Fibroblast of lung (primary cell): ENCODE results near the gene FUCA2. TPM values are rescaled to one million over a fixed set of nuclear protein-coding genes. Genes with fewer than 3 reads are reported as not detected.

ENCODE experiments used
- DNase-seq, 2 donors: peaks; one replicate each; pipeline versions ENCODE4 v3.0.0 to v3.0.0-alpha.2; 2010; ENCODE audit warnings: low read depth in 2 of 2
- H2AFZ ChIP-seq: 2 replicates; pipeline ENCODE4 v1.5.1; 2012; ENCODE audit warnings: low read length, control low read depth, inconsistent platforms
- H3K27ac ChIP-seq: 2 replicates; pipeline ENCODE4 v1.5.1; 2011; ENCODE audit warnings: low read length, control low read depth; ENCODE audit not compliant: insufficient read depth
- H3K27me3 ChIP-seq: 2 replicates; pipeline ENCODE4 v1.5.1; 2011; ENCODE audit warnings: mild to moderate bottlenecking, low read length; ENCODE audit not compliant: control insufficient read depth, insufficient read depth
- H3K36me3 ChIP-seq: 2 replicates; pipeline ENCODE4 v1.5.1; 2011; ENCODE audit warnings: low read length; ENCODE audit not compliant: control insufficient read depth, insufficient read depth
- H3K4me1 ChIP-seq: 2 replicates; pipeline ENCODE4 v1.5.1; 2011; ENCODE audit warnings: low read length; ENCODE audit not compliant: control insufficient read depth, insufficient read depth; ENCODE audit errors: extremely low read depth
- H3K4me2 ChIP-seq: 2 replicates; pipeline ENCODE4 v1.5.1; 2011; ENCODE audit warnings: low read length, control low read depth; ENCODE audit not compliant: insufficient read depth; ENCODE audit errors: extremely low read depth
- H3K4me3 ChIP-seq, 4 experiments: fragments of 200-600 bp in 1 of 4; sonication (generic) in 1 of 4; replicated peaks in 1 of 4; 2 replicates each; pipeline ENCODE4 v1.5.1; 2011 to 2016; ENCODE audit warnings: low read length in 4 of 4, low read depth in 3 of 4, mild to moderate bottlenecking in 3 of 4, control low read depth in 2 of 4, inconsistent platforms in 1 of 4, mixed read lengths in 1 of 4; ENCODE audit not compliant: insufficient read depth in 1 of 4; ENCODE audit errors: control extremely low read depth in 1 of 4
- H3K79me2 ChIP-seq: 2 replicates; pipeline ENCODE4 v1.5.1; 2012; ENCODE audit warnings: mild to moderate bottlenecking, low read length, inconsistent platforms; ENCODE audit not compliant: control insufficient read depth, insufficient read depth
- H3K9ac ChIP-seq: 2 replicates; pipeline ENCODE4 v1.5.1; 2011; ENCODE audit warnings: mild to moderate bottlenecking, low read length, control low read depth; ENCODE audit not compliant: insufficient read depth
- H3K9me3 ChIP-seq: 2 replicates; pipeline ENCODE4 v1.5.1; 2012; ENCODE audit warnings: low read depth, low read length; ENCODE audit not compliant: control insufficient read depth, insufficient read depth
- H4K20me1 ChIP-seq: 2 replicates; pipeline ENCODE4 v1.5.1; 2011; ENCODE audit warnings: low read length; ENCODE audit not compliant: control insufficient read depth, insufficient read depth; ENCODE audit errors: extremely low read depth
- EZH2 ChIP-seq: IDR thresholded peaks from 2 replicates; pipeline ENCODE4 v1.5.1; 2012; ENCODE audit warnings: low read length, control low read depth, mild to moderate bottlenecking; ENCODE audit errors: missing control alignments
- polyA plus RNA-seq, 2 donors: library from polyadenylated mRNA; depleted of rRNA in 1 of 2; stranded (reverse) in 1 of 2; unstranded in 1 of 2; fragments of >200 nt; gene quantifications; 2 replicates each; pipeline ENCODE4 v1.2.1, GENCODE V29; 2011 to 2012; ENCODE audit warnings: missing spikeins in 1 of 2
- total RNA-seq: library from RNA; depleted of rRNA; stranded (reverse); fragments of >200 nt; gene quantifications from 2 replicates; pipeline ENCODE4 v1.2.1, GENCODE V29; 2014
- TF ChIP-seq, protein P1 (sequence below), 2 donors: IDR thresholded peaks in 1 of 2; conservative IDR thresholded peaks in 1 of 2; 1 replicate in 1 of 2; 2 replicates in 1 of 2; pipeline ENCODE4 v1.5.1; 2011 to 2012; ENCODE audit warnings: low read length in 2 of 2, control low read depth in 1 of 2, inconsistent platforms in 1 of 2, low read depth in 1 of 2, mild to moderate bottlenecking in 1 of 2

Gene FUCA2
- total and polyA plus RNA-seq, 2 donors (not counting 1 experiment from before 2014, with no cell fraction given), result 60.8 to 107 TPM

DNA sequence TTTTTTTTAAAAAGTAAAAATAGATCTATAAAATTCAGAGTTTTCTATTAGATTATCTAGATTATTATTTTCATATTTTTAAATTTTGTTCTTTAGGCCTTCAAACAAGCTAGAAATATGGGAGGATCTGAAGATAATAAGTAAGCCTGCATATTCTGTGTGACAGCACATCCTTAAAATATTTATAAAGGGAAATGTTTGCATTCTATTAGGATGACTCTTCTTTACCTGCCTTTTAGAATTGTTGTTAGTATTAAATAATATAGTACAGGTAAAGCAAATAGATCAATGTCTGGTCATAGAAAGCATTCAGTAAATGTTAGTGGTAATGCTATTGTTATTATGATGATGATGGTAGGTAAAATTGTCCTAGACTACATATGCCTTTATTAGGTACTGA lies 43.5 kb downstream of the FUCA2 start:
- H3K9me3 ChIP-seq, result no peaks in the 10 kb centered on the region
- H3K4me2 ChIP-seq, result no peak overlapping the region
- H3K79me2 ChIP-seq, result no peaks in the 10 kb centered on the region
- no peaks in the 10 kb centered on the region for H3K4me1 ChIP-seq
- TF ChIP-seq EZH2, result no peak
- TF ChIP-seq, protein P1, sequence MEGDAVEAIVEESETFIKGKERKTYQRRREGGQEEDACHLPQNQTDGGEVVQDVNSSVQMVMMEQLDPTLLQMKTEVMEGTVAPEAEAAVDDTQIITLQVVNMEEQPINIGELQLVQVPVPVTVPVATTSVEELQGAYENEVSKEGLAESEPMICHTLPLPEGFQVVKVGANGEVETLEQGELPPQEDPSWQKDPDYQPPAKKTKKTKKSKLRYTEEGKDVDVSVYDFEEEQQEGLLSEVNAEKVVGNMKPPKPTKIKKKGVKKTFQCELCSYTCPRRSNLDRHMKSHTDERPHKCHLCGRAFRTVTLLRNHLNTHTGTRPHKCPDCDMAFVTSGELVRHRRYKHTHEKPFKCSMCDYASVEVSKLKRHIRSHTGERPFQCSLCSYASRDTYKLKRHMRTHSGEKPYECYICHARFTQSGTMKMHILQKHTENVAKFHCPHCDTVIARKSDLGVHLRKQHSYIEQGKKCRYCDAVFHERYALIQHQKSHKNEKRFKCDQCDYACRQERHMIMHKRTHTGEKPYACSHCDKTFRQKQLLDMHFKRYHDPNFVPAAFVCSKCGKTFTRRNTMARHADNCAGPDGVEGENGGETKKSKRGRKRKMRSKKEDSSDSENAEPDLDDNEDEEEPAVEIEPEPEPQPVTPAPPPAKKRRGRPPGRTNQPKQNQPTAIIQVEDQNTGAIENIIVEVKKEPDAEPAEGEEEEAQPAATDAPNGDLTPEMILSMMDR (conservative IDR thresholded peaks at IDR 0.05 in 1 of 2, IDR thresholded peaks at IDR 0.05 in 1 of 2; ENCODE audit: low read depth in 1 of 2, low read length in 2 of 2), result no peak
- no peak overlapping the region for H3K9ac ChIP-seq
- H3K27ac ChIP-seq, result no peak overlapping the region
- H4K20me1 ChIP-seq, result no peaks in the 10 kb centered on the region
- DNase-seq, result no peak
- H2AFZ ChIP-seq, result no peak overlapping the region
- no peaks in the 10 kb centered on the region for H3K36me3 ChIP-seq
- H3K4me3 ChIP-seq, result no peak overlapping the region
- no peaks in the 10 kb centered on the region for H3K27me3 ChIP-seq

DNA sequence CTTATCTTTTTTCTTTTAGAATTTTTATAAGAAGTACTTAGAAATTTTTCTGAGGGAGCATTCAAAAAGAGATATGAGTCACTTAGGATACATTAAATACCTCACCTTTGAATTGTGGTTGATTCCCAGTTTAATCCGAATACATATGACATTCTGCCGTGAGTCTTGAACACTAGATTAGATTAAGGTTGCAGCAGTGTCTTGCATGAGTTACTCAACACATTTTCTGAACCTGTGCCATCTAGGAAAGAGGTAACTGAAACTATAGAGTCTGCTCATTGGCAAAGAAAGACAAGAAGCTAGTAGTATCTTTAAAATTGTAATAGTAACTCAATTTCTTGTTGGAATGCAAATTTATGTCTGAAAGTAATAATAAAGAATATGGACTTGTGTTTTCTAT lies 46.0 kb downstream of the FUCA2 start:
- Histone ChIP-seq H3K9ac (no peak overlapping the region), H3K4me3 (no peak overlapping the region), H3K4me1 (no peaks in the 10 kb centered on the region), H4K20me1 (no peaks in the 10 kb centered on the region), H3K9me3 (no peaks in the 10 kb centered on the region), H3K4me2 (no peak overlapping the region), H2AFZ (no peak overlapping the region), H3K27me3 (no peaks in the 10 kb centered on the region), H3K27ac (no peak overlapping the region), H3K36me3 (no peaks in the 10 kb centered on the region), H3K79me2 (no peaks in the 10 kb centered on the region)
- peak; percentile 9 to 12 for DNase-seq
- TF ChIP-seq, protein P1 (conservative IDR thresholded peaks at IDR 0.05 in 1 of 2, IDR thresholded peaks at IDR 0.05 in 1 of 2; ENCODE audit: low read depth in 1 of 2, low read length in 2 of 2), result no peak
- TF ChIP-seq EZH2, result no peak

DNA sequence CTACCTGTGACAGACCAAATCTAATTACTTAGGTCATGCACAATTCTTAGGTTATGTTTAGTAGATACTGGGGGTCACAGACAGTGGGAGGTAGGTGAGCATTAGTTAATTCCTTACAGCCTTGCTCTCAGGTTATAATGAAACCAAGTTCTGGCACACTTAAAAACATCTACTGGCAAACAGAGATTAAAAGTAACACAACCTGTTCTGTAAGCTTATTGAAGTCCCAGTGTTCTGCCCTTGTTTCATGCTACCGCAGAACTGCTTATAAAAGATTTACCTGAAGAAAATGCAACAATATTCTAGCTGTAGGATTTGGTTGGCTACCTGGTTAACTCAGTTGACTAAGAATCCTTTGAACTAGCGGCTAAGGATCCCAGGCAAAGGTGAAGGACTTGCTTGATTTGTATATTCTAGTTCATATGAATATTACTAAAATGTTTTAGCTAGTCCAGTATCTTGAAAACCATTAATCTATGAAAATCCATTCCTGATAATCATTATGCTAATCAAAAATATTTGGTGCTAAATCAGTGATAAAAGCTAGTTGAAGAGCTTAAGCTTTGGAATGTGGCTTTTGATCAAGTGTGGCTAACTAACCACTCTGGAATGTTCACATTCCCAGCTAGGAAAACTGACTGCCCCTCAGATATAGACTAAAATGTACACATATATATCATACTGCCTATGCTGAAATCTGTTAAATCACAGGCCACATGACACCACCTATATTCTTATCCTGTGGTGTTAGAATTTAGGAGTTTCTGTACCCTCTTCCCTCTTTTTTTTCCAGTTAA lies 53.8 kb downstream of the FUCA2 start:
- Histone ChIP-seq H3K27me3 (no peaks in the 10 kb centered on the region), H4K20me1 (no peaks in the 10 kb centered on the region), H3K36me3 (no peaks in the 10 kb centered on the region), H3K4me2 (no peak overlapping the region), H2AFZ (no peak overlapping the region), H3K9me3 (no peaks in the 10 kb centered on the region), H3K4me3 (no peak overlapping the region), H3K79me2 (no peaks in the 10 kb centered on the region), H3K4me1 (no peaks in the 10 kb centered on the region), H3K9ac (no peak overlapping the region), H3K27ac (no peak overlapping the region)
- peak; percentile 8 to 65 for DNase-seq
- TF ChIP-seq, protein P1 (conservative IDR thresholded peaks at IDR 0.05 in 1 of 2, IDR thresholded peaks at IDR 0.05 in 1 of 2; ENCODE audit: low read depth in 1 of 2, low read length in 2 of 2), result no peak
- no peak for TF ChIP-seq EZH2
